ENCODE results near the gene SORCS3.

The SORCS3 gene

GRCh38 chr10:105094048-105094447, 453.0 kb downstream of the SORCS3 start:
- POLR2A ChIA-PET, result no interaction called here
- H3K4me3 ChIP-seq (ENCODE audit: low read depth, low read length), result no peak overlapping the region
- no peak for TF ChIP-seq CTCF (IDR thresholded peaks at IDR 0.05; ENCODE audit: insufficient read depth, low read length, missing control alignments)
- CTCF ChIA-PET, result no interaction called here
- no peak for DNase-seq (ENCODE audit: low read depth, low spot score)

- no peak for TF ChIP-seq CTCF (IDR thresholded peaks at IDR 0.05; ENCODE audit: insufficient read depth, low read length, missing control alignments)
- CTCF ChIA-PET, result no interaction called here
- POLR2A ChIA-PET, result no interaction called here
- no peak for DNase-seq (ENCODE audit: low read depth, low spot score)
- H3K4me3 ChIP-seq (ENCODE audit: low read depth, low read length), result no peak overlapping the region
These were observed 455.2 kb downstream of the SORCS3 start for GRCh38 chr10:105096316-105096715.

- H3K4me3 ChIP-seq (ENCODE audit: low read depth, low read length), result no peak overlapping the region
- DNase-seq (ENCODE audit: low read depth, low spot score), result no peak
- CTCF ChIA-PET, result no interaction called here
- POLR2A ChIA-PET, result no interaction called here
- no peak for TF ChIP-seq CTCF (IDR thresholded peaks at IDR 0.05; ENCODE audit: insufficient read depth, low read length, missing control alignments)
These were observed 461.9 kb downstream of the SORCS3 start for GRCh38 chr10:105102977-105103376.

GRCh38 chr10:105104297-105104696, 463.2 kb downstream of the SORCS3 start:
- CTCF ChIA-PET, result no interaction called here
- no peak overlapping the region for H3K4me3 ChIP-seq (ENCODE audit: low read depth, low read length)
- no peak for DNase-seq (ENCODE audit: low read depth, low spot score)
- no peak for TF ChIP-seq CTCF (IDR thresholded peaks at IDR 0.05; ENCODE audit: insufficient read depth, low read length, missing control alignments)
- POLR2A ChIA-PET, result no interaction called here

GRCh38 chr10:105109164-105109563, 468.1 kb downstream of the SORCS3 start:
- H3K4me3 ChIP-seq (ENCODE audit: low read depth, low read length), result no peak overlapping the region
- DNase-seq (ENCODE audit: low read depth, low spot score), result no peak
- TF ChIP-seq CTCF (IDR thresholded peaks at IDR 0.05; ENCODE audit: insufficient read depth, low read length, missing control alignments), result no peak
- POLR2A ChIA-PET, result no interaction called here
- CTCF ChIA-PET, result no interaction called here

- DNase-seq (ENCODE audit: low read depth, low spot score), result no peak
- H3K4me3 ChIP-seq (ENCODE audit: low read depth, low read length), result no peak overlapping the region
- no peak for TF ChIP-seq CTCF (IDR thresholded peaks at IDR 0.05; ENCODE audit: insufficient read depth, low read length, missing control alignments)
- POLR2A ChIA-PET, result no interaction called here
- CTCF ChIA-PET, result no interaction called here
These were observed 471.8 kb downstream of the SORCS3 start for GRCh38 chr10:105112862-105113261.

All from AG04449 (cell line).